Tibial nerve (tissue), 4 donors: ENCODE data around the gene DDX54.

Source experiments
- CTCF ChIP-seq, 5 experiments: fragments of 200-600 bp in 3 of 5; fragments of 450-650 bp in 2 of 5; sonication (generic) in 3 of 5; IDR thresholded peaks; one replicate each; pipeline ENCODE4 v1.5.1; 2016 to 2019; ENCODE audit warnings: antibody characterized with exemption in 5 of 5, mild to moderate bottlenecking in 3 of 5, moderate library complexity in 2 of 5
- EP300 ChIP-seq, 2 donors: sonication (generic); formaldehyde crosslinking; IDR thresholded peaks; one replicate each; pipeline ENCODE4 v1.6.1; 2017; ENCODE audit warnings: antibody characterized with exemption in 2 of 2, mild to moderate bottlenecking in 1 of 2
- POLR2A ChIP-seq, 2 donors: fragments of 450-650 bp; IDR thresholded peaks; one replicate each; pipeline ENCODE4 v1.6.1; 2017; ENCODE audit warnings: antibody characterized with exemption in 2 of 2, mild to moderate bottlenecking in 2 of 2, moderate library complexity in 2 of 2

DNA sequence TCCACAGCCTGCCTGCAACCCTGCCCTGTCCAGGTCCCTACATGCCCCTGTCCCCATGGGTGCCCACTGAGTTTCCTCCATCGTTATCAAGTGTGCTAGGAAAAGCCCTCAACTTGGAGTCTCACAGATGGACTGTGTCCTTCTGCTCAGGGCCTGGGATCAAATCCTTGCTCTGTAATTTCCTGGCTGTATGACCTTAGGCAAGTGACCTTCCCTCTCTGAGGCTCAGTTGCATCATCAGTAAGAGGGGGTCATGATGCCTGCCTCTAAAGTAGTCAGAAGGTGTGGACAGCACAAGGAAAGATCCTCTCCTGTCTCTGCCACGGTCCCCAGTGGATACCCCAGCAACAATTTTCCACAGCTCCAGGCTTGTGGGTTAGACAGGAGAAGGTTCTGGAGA is 71.9 kb downstream of the DDX54 start:
- TF ChIP-seq CTCF (IDR thresholded peaks at IDR 0.05) (no peak), POLR2A (IDR thresholded peaks at IDR 0.05) (no peak), EP300 (IDR thresholded peaks at IDR 0.05) (no peak)
